ENCODE measurements around the gene RNF41. TPM values are rescaled to one million over a fixed set of nuclear protein-coding genes. Genes with fewer than 3 reads are reported as not detected.

The RNF41 gene
- total and polyA plus RNA-seq, 2 of the 13 experiments (the other 11 are each of a cell fraction or from before 2014, with no cell fraction given) = 27.1 to 39.4 TPM

GRCh38 chr12:56221232-56221756 lies 428 bp downstream of the RNF41 start (continued):
- no peak for TF ChIP-seq DR1 (CRISPR knock-in tag; IDR thresholded peaks at IDR 0.05)
- TF ChIP-seq MAZ (IDR thresholded peaks at IDR 0.05; ENCODE audit: borderline replicate concordance, low read depth, low read length) = peak; percentile 17; the same call in 1 of the 2 replicates
- TF ChIP-seq MAZ (CRISPR knock-in tag; IDR thresholded peaks at IDR 0.05; ENCODE audit: low read depth) = 0 out of 2 replicates have a peak, but pooled peaks have one; percentile 42
- no peak for TF ChIP-seq NRL (CRISPR knock-in tag; IDR thresholded peaks at IDR 0.05; ENCODE audit: borderline replicate concordance)
- 0 out of 2 replicates have a peak, but pooled peaks have one; percentile 3 for TF ChIP-seq HNF1B (CRISPR knock-in tag; IDR thresholded peaks at IDR 0.05)
- TF ChIP-seq PATZ1 (CRISPR knock-in tag; IDR thresholded peaks at IDR 0.05) = peak; percentile 72
- 0 out of 2 replicates have a peak, but pooled peaks have one; percentile 61 for TF ChIP-seq ZNF572 (CRISPR knock-in tag; IDR thresholded peaks at IDR 0.05)
- TF ChIP-seq ZNF558 (CRISPR knock-in tag; IDR thresholded peaks at IDR 0.05; ENCODE audit: borderline replicate concordance) = 0 out of 2 replicates have a peak, but pooled peaks have one; percentile 25
- 0 out of 2 replicates have a peak, but pooled peaks have one; percentile 20 for TF ChIP-seq DNMT1 (CRISPR knock-in tag; IDR thresholded peaks at IDR 0.05)
- TF ChIP-seq SYNCRIP (IDR thresholded peaks at IDR 0.05; ENCODE audit: insufficient read depth, low read depth, low read length) = no peak
- peak; percentile 96 for TF ChIP-seq PRDM10 (CRISPR knock-in tag; IDR thresholded peaks at IDR 0.05; ENCODE audit: low read depth)
- peak; percentile 36; the same call in 1 of the 2 replicates for TF ChIP-seq CSRNP1 (CRISPR knock-in tag; IDR thresholded peaks at IDR 0.05)
- TF ChIP-seq THAP7 (CRISPR knock-in tag; IDR thresholded peaks at IDR 0.05) = 0 out of 2 replicates have a peak, but pooled peaks have one; percentile 48
- peak; percentile 65; the same call in 1 of the 2 replicates for TF ChIP-seq KDM5A (IDR thresholded peaks at IDR 0.05; ENCODE audit: borderline replicate concordance, low read length)
- peak; percentile 62 for TF ChIP-seq BHLHE40 (IDR thresholded peaks at IDR 0.05; ENCODE audit: low read length)
- no peak for TF ChIP-seq ZNF20 (CRISPR knock-in tag; IDR thresholded peaks at IDR 0.05)
- no peak for TF ChIP-seq PBX2 (CRISPR knock-in tag; IDR thresholded peaks at IDR 0.05)

All from HepG2 (cell line).